Measurements from ENCODE around the gene CA5B. TPM values are rescaled to one million over a fixed set of nuclear protein-coding genes. Genes with fewer than 3 reads are reported as not detected.

The CA5B gene
- total and polyA plus RNA-seq, 2 of the 8 experiments (the other 6 are each of a cell fraction or from before 2014, with no cell fraction given), result 3.3 to 8.6 TPM

- ChIA-PET POLR2A (ENCODE audit: partially characterized antibody) (interaction anchor here (0.7 kb wide), 1 partner anchor 494 kb away, joined by 3 read pairs; no protein-coding TSS in a partner anchor), CTCF (ENCODE audit: partially characterized antibody) (no interaction called here)
- Histone ChIP-seq H3K79me2 (ENCODE audit: control insufficient read depth in 1 of 2, insufficient read depth in 2 of 2, low read length in 2 of 2) (no peaks in the 10 kb centered on the region), H3K23ac (ENCODE audit: insufficient read length) (no peak overlapping the region), H3K14ac (ENCODE audit: insufficient read length) (no peak overlapping the region), H3K23me2 (ENCODE audit: low read depth, low read length) (no peaks in the 10 kb centered on the region), H4K8ac (ENCODE audit: extremely low read depth, insufficient read depth, low read length) (no peak overlapping the region), H2BK5ac (ENCODE audit: low read depth, low read length) (no peak overlapping the region), H4K5ac (ENCODE audit: insufficient read length, low read depth, low read length) (no peak overlapping the region), H4K91ac (replicated peaks; ENCODE audit: insufficient read length, low read length) (no peak overlapping the region), H3K4me1 (replicated peaks in 1 of 4; ENCODE audit: control insufficient read depth in 3 of 4, insufficient read depth in 4 of 4, low read length in 3 of 4) (peaks cover 0 to 2% (median 0%) of the 10 kb centered on the region in 4 experiments; a peak in 2 of 7 replicates), H4K20me1 (replicated peaks in 1 of 2; ENCODE audit: control insufficient read depth in 1 of 2, insufficient read depth in 2 of 2, low read length in 2 of 2) (no peaks in the 10 kb centered on the region), H2BK120ac (replicated peaks; ENCODE audit: low read depth, low read length) (no peak overlapping the region), H3K27ac (ENCODE audit: low read depth, low read length) (no peak overlapping the region), H3K4me2 (ENCODE audit: insufficient read depth in 1 of 2, low read depth in 2 of 2, low read length in 2 of 2) (no peak overlapping the region), H3K18ac (ENCODE audit: extremely low read depth, low read length) (no peak overlapping the region), H2BK15ac (ENCODE audit: low read length) (no peak overlapping the region), H3K79me1 (ENCODE audit: low read depth, low read length) (no peaks in the 10 kb centered on the region), H3K4me3 (ENCODE audit: extremely low read depth in 1 of 4, insufficient read depth in 2 of 4, low read depth in 3 of 4, low read length in 4 of 4) (no peak overlapping the region), H3K36me3 (ENCODE audit: control insufficient read depth in 2 of 4, insufficient read depth in 4 of 4, low read length in 3 of 4) (no peaks in the 10 kb centered on the region), H2AFZ (ENCODE audit: low read length) (no peak overlapping the region), H3K9me3 (ENCODE audit: insufficient read depth in 2 of 2, low read depth in 1 of 2, low read length in 1 of 2) (no peaks in the 10 kb centered on the region), H2BK20ac (ENCODE audit: low read length) (no peak overlapping the region), H3K9ac (replicated peaks in 1 of 4; ENCODE audit: extremely low read depth in 1 of 4, low read depth in 3 of 4, low read length in 3 of 4) (no peak overlapping the region), H2BK12ac (ENCODE audit: low read depth, low read length) (no peak overlapping the region), H3K56ac (replicated peaks; ENCODE audit: insufficient read length, low read depth, low read length) (no peak overlapping the region), H3K27me3 (replicated peaks in 1 of 4; ENCODE audit: control insufficient read depth in 3 of 4, extremely low read depth in 1 of 4, insufficient read depth in 3 of 4, low read length in 3 of 4) (no peaks in the 10 kb centered on the region), H2AK5ac (ENCODE audit: low read depth, low read length) (no peak overlapping the region), H3K4ac (replicated peaks; ENCODE audit: insufficient read length, low read depth, low read length) (no peak overlapping the region)
- FAIRE-seq, result no peak
- WGBS, 2 experiments (ENCODE audit: extremely low coverage in 1 of 2, insufficient coverage in 1 of 2, insufficient read length in 1 of 2, insufficient replicate concordance in 2 of 2, low coverage in 1 of 2, low lambda C conversion rate in 2 of 2, missing lambda C conversion rate in 1 of 2), result 88% methylated on average over 4 of the region's 4 CpGs; no CpG with 5 or more reads in 1 of the 2 experiments
- DNase-seq (ENCODE audit: low read depth in 1 of 2, low spot score in 2 of 2), result no peak
- TF ChIP-seq CBX8 (IDR thresholded peaks at IDR 0.05; ENCODE audit: borderline replicate concordance, low read depth, low read length) (no peak), CTBP2 (IDR thresholded peaks at IDR 0.05; ENCODE audit: borderline replicate concordance, insufficient read depth, insufficient read length, low read length) (no peak), POU5F1 (IDR thresholded peaks at IDR 0.05; ENCODE audit: low read depth, low read length) (no peak), SIRT6 (IDR thresholded peaks at IDR 0.05; ENCODE audit: low read length) (no peak), HDAC6 (IDR thresholded peaks at IDR 0.05; ENCODE audit: low read depth, low read length) (no peak), TAF7 (optimal IDR thresholded peaks at IDR 0.05; ENCODE audit: borderline replicate concordance, low read depth, low read length) (no peak), RNF2 (IDR thresholded peaks at IDR 0.05; ENCODE audit: borderline replicate concordance, low read depth, low read length, missing control alignments, poor library complexity, severe bottlenecking) (no peak), PHF8 (conservative IDR thresholded peaks at IDR 0.05; ENCODE audit: low read depth, low read length) (no peak), TAF1 (IDR thresholded peaks at IDR 0.05; ENCODE audit: low read depth, low read length) (no peak)
These were observed 7.1 kb downstream of the CA5B start for GRCh38 chrX:15745179-15745578.
